IPS-11a (cell line): Measurements from ENCODE around the gene OR5C1.
"Not testable (repeated sequence)": the region's sequence is repeated elsewhere in the genome, so short reads cannot be mapped to it uniquely, and the experiment has no call there.

Source experiments
- H3K4me3 ChIP-seq: one replicate; pipeline ENCODE4 v1.5.1; 2013; ENCODE audit warnings: low read depth, low read length, control low read depth

The OR5C1 gene

DNA sequence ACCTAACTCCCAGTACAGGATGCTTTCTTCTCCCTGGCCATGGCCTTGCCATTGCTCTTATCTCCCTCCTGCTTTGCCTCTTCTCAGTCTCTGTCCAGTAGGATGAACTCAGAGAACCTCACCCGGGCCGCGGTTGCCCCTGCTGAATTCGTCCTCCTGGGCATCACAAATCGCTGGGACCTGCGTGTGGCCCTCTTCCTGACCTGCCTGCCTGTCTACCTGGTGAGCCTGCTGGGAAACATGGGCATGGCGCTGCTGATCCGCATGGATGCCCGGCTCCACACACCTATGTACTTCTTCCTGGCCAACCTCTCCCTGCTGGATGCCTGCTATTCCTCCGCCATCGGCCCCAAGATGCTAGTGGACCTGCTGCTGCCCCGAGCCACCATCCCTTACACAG is at the start of gene OR5C1:
OR5C1 (plus strand) TSS at position 103 of the 400 bp plus-strand sequence; CDS start at position 103, 0 bp downstream.
- no peak within 1 kb of the TSS for H3K4me3 ChIP-seq

DNA sequence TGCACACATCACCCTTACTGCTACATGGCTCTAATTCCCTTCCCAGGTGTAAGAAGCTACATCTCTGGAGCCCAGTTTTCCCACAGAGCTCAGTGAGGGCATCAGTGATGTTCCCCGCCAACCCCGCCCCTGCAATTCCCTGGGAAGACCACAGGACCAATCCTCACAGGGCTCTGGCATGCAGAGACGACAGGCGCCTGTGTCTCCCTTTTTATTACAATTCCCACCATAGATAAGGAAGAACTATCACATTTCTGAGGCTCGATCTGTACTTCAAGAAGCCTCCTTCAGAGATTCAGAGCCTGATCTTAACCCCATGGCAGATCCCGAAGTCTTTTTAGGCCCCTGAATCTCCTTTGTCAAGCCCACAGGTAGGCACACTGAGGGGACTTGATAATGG is 46.7 kb upstream of the OR5C1 start, which contains the start of gene OR1L6:
OR1L6 (plus strand) TSS at position 301 of the 400 bp plus-strand sequence. CDS start 7,545 bp downstream, outside the sequence.
- H3K4me3 ChIP-seq = no peak within 1 kb of the TSS

DNA sequence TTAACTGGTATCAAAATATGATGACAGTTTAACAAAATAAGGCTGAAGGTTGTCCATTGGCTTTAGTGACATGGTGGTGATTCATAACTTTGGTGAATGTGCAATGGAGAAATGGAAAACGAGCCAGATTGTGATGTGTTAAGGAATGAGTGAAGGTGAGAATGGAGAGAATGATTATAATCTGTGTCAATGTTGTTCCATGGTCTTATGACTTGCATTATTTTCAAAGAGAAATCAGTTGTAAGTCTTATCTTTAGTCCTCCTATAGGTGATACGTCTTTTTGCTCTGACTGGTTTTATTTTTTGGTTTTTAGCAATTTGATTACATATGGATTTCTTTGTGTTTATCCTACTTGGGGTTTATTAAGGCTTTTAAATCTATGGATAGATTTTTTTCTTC is 33.9 kb upstream of the OR5C1 start:
- H3K4me3 ChIP-seq = no peak overlapping the region

DNA sequence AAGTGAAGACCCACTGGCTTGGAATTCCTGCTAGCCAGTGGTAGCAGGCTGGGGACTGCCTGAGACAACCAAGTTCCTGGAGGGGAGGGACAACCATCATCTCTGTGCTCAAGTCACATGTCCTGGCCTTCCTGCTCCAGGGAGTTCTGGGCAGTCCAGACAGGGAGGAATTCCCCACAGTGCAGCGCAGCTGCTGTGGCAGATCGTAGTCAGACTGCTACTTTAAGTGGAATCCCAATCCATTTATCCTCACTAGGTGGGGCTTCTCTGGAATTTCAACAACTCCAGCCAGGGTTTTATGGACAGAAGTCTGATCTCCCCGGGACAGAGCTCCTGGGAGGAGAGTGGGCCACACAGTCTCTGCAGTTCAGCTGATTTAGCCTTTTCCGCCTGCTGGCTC is 20.9 kb upstream of the OR5C1 start:
- no peak overlapping the region for H3K4me3 ChIP-seq

DNA sequence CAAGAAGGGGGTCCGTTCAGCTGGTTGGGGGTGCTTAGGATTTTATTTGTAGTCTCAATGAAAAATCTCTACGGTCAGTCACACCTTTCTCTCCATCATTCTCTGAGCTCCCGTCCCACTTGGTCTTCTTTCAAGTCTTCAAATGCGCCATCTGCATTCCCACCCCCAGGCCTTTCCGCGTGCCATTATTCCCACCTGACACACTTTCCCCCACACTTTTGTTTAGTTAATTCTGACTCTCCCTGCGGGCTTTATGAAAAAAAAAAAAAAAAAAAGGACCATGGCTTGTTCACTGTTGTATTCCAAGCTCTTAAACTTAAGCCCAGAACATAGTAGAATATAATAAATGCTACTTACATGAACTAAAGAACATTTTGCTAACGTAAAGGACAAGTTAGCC is 11.7 kb upstream of the OR5C1 start:
- H3K4me3 ChIP-seq = no peak overlapping the region

DNA sequence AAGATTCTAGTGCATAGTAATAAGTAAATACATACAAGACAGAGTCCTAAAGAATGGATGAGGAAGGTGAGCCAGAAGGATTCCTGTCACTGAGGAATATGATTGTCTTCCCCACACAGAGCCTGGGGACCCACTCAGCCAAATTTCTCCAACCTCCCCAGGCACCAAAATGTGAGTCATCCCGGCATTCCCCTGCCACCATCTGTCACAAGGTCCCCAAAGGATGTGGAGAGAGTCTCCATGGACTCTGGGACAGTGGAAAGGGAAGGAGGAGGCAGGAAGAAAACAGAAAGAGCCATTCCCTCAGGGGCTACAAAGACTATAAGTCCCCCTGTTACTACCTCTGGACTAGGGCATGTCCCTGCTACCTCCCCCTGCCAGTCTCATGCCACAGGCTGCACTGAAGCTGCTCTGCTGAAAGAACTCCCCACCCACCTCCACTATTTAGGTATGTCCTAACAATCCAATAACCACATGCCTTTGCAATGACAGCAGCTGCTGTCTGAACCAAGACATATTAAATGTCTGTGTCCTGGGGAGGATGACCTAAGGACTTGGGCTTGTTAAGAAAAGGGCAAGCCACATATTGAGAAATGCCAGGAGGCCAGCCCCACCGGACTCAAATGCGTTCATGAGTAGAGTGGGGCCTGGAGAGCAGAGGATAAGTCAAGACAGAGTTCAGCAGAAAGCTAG is 10.7 kb upstream of the OR5C1 start:
- H3K4me3 ChIP-seq = no peak overlapping the region

DNA sequence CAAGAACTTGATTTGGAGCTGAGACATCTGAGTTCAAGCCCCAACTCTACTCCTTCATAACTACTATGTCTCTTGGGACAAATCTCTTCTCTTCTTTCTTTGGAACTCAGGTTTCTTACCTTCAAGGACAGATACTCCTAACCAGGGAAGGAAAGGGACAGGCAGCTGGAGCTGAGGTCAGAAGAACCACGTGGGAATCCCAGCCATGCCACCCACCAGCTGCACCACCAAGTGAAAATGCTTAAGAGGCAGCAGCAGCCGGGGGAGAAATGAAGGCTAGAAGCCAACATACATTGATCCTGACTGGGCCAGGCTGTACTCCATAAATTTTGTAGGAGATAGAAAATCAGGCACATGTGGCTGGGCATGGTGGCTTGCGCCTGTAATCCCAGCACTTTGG is 9.6 kb upstream of the OR5C1 start:
- H3K4me3 ChIP-seq = no peak overlapping the region

DNA sequence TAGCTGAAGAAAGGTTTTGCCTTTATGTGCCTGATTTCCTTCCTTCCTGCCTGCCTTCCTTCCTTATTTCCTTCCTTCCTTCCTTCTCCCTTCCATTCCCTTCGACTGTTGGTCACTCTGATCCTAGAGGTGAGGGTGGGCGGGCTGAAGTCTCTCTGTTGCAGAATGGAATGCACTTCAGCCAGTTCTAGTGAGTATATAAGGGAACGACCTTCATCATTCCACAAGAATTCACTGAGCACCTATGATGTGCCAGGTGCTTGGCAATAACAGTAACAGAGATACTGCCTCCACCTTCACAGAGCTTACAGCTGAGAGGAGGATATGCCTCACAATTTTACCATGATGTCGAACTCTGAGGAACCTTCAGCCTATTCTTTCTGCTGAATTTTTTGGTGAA is 8.7 kb upstream of the OR5C1 start:
- no peak overlapping the region for H3K4me3 ChIP-seq

DNA sequence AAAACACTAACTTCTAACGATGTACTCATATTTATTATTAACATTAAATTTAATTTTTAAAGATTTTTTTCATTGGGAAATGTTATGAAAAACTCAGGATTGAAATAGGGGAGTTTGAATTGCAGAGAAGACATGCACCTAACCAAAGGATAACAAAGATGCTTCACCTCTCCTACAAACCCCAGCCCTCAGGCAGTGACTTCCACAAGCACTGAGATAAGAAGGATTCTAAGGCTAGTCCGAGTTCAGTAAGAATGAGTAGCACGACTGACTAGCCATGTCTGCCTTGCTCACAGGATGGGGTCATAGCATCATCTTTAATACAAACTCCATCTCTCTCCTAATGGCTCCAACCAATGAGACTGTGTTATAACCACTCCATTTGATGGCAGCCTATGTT is 7.1 kb upstream of the OR5C1 start:
- no peak overlapping the region for H3K4me3 ChIP-seq

DNA sequence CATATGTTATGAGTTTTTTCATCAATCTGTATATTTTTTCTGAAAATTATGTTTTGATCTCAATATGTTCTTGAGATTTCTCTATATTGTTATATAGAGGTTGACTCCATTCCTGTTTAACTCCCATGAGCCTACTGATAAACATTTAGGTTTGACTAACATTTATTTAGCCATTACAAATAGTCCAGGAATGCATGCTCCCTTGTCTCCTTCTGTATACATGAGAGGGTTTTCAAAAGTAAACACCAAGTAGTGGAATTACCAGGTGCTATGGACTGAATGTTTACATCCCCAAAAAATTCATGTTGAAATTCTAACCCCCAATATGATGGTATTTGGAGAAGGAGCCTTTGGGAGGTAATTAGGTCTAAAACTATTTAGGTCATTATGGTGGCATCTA is 3.5 kb upstream of the OR5C1 start:
- H3K4me3 ChIP-seq = no peak overlapping the region

DNA sequence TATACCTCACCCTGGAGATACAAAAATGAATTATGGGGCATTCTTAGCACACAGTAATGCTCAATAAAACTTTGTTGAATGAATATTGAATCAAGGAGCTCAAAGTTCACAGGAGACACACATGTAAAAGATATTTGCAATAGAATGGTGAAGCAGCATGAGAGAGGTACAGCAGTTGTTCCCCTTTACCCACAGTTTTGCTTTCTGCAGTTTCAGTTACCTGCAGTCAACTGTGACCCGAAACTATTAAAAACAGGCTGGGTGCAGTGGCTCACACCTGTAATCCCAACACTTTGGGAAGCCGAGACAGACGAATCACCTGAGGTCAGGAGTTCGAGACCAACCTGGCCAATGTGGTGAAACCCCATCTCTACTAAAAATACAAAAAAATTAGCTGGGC is 2.4 kb upstream of the OR5C1 start:
- no peak overlapping the region for H3K4me3 ChIP-seq

DNA sequence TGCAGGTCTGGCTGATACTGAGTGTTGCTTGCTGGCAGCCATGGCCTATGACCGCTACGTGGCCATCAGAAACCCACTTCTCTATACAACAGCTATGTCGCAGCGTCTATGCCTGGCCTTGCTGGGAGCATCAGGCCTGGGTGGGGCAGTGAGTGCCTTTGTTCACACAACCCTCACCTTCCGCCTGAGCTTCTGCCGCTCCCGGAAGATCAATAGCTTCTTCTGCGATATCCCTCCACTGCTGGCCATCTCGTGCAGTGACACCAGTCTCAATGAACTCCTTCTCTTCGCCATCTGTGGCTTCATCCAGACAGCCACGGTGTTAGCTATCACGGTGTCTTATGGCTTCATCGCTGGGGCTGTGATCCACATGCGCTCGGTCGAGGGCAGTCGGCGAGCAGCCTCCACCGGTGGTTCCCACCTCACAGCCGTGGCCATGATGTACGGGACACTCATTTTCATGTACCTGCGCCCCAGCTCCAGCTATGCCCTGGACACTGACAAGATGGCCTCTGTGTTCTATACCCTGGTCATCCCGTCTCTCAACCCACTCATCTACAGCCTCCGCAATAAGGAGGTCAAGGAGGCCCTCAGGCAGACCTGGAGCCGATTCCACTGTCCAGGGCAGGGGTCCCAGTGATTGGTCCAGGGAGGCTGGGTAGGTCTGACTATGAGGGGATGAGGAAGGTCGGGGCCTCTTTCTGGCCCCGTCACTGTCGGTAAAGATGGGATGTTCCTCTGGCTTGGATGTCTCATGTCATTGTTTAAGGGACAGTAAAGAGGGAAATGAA is 718 bp downstream of the OR5C1 start:
- no peak overlapping the region for H3K4me3 ChIP-seq

DNA sequence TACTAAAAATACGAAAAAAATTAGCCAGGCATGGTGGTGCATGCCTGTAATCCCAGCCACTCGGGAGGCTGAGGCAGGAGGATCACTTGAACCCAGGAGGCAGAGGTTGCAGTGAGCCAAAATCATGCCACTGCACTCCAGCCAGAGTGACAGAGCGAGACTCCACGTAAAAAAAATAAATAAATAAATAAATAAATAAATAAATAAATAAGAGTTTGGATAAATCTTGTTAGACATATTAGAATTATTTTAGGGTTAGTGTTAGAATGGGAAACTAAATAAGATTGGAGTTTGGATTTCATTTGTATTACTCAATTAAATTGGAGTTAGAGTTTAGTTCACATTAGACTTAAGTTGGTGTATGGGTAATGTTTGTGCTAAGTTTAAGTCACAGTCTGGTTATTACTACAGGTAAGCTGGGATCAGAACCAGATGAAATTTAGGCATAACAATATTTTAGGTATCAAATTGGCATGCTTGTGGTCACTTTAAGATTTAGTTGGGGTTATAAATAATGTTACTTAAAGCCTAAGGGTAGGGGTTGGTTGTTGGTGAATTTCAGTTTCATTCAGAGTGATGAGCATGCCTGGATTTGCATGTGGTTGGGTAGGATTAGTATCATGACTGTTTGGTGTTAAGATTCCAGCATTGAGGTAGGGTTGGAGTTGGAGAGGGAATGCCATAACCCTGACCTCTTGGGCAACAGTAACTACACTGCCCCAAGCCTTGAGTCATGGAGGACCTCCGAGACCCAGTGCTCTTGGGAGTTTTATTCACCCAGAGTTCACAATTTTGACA is 3.3 kb downstream of the OR5C1 start:
- no peak overlapping the region for H3K4me3 ChIP-seq

DNA sequence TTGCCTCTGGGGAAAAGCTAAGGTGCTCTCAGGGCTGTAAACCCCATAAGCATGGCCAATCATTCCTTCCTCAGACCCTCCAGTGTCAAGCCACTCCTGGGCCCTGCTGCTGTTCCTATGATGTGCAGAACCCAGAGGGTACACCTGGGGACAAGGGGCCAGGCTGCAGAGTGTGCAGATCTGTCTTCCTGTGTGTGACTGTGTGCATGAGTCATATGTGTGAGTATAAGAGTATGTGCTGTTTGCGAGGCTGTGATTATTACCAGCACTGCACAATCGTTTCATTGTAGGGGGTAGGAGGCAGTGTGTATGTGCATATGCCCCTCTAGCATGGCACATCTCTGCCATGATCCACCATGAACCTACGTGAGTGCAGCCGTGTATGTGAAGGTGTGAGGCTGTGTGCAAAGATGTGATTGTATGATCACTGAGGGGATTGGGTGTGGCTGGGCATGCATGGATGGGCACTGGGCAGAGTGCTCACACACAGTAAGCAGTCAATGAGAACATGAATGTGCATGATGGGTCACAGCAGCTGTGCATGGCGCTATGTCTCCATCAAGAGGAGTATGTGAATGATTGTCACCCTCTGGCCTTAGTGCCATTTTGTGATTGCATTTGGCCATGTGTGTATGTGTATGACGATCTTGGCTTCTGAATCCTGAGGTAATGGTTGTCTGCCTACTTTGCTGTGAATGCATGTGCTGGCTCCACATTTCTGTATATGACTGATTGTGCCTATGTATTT is 8.8 kb downstream of the OR5C1 start:
- H3K4me3 ChIP-seq = no peak overlapping the region

DNA sequence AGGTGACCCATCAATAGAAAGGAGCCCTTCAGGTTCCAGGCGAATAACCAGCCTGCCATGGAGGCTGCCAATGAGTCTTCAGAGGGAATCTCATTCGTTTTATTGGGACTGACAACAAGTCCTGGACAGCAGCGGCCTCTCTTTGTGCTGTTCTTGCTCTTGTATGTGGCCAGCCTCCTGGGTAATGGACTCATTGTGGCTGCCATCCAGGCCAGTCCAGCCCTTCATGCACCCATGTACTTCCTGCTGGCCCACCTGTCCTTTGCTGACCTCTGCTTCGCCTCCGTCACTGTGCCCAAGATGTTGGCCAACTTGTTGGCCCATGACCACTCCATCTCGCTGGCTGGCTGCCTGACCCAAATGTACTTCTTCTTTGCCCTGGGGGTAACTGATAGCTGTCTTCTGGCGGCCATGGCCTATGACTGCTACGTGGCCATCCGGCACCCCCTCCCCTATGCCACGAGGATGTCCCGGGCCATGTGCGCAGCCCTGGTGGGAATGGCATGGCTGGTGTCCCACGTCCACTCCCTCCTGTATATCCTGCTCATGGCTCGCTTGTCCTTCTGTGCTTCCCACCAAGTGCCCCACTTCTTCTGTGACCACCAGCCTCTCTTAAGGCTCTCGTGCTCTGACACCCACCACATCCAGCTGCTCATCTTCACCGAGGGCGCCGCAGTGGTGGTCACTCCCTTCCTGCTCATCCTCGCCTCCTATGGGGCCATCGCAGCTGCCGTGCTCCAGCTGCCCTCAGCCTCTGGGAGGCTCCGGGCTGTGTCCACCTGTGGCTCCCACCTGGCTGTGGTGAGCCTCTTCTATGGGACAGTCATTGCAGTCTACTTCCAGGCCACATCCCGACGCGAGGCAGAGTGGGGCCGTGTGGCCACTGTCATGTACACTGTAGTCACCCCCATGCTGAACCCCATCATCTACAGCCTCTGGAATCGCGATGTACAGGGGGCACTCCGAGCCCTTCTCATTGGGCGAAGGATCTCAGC is 11.6 kb downstream of the OR5C1 start, which contains the start of gene OR1K1:
OR1K1 (plus strand) TSS at position 58 of the 995 bp plus-strand sequence; CDS start at position 58, 0 bp downstream.
- no peak within 1 kb of the TSS for H3K4me3 ChIP-seq

DNA sequence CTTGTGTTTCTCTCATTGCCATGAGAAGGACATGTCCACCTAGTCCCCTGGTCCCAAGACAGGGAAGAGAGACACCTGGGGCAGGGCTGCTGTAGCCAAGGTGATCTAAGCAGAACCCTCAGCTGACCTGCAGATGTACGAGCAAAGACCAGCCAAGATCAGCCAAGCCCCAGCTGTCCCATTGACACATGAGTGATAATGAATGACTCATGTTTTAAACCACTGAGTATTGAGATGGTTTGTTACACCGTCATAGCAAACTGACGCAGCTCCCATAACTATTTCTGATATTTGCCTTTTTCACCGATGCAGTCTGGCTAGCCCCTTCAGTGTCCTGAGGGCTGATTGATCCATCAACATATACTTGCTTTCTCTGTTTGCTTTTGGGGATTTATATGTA is 17.9 kb downstream of the OR5C1 start:
- no peak overlapping the region for H3K4me3 ChIP-seq

DNA sequence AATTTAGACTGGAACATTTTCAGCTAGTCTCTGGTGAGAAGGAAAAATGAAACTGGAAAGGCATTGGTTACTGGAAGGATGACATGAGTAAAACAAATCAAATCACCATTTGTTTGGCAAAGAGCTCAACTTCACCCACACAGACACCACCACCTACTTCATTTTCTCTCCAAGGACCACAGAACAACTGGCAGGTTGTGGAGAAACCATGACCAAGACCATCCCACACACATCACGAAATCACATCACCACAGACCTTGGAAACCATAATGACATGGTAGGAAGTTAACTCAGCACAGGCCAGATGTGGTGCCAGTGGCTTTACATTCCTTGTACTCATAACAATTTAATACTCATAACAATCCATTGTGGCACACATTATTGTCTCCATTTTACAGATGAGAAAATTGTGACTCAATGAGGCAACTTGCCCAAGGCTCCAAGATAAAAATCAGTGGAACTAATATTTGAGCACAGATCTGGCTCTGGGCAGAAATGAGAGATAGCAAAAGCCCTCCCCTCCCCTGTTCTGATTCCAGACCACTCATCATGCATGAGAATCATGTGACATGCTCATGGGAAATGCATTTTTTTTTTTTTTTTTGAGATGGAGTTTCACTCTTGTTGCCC is 18.7 kb downstream of the OR5C1 start:
- H3K4me3 ChIP-seq = no peak overlapping the region

DNA sequence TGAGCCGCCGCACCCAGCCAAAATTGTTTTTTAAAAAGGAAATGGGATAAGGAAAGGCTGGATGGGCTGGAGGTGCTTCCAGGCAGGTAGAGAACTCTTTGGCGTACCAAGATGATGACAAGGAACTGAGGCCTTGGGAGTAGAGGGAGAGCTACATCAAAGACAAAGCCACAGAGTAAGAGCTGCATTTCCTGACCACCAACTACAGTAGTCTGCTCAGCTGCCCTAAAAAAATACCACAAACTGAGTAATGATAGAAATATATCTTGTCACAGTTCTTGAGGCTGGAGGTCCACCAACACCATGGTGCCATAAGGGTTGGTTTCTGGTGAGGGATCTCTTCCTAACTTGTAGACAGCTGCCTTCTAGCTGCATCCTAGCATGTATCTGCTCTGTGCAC is 19.4 kb downstream of the OR5C1 start:
- no peak overlapping the region for H3K4me3 ChIP-seq

DNA sequence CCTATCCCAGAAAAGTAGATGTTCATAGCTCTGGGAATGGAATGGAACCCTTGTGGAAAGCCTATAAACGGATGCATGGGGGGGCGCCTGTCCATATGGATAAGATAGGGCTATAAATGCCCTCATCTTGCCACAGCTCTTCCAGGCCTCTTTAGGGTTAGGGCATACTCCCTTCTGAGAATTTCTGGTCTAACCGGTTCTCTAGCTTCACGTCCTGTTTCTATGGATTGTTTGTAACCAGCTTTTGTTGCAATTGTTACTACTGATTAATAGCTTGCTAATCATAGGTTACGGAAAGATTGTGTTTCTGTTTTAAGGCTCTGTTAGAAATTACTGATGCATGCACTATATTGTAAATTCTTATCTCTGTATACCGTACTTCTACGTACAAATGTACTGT is 20.5 kb downstream of the OR5C1 start:
- not testable (repeated sequence) for H3K4me3 ChIP-seq
